NCI-H2107 treated with DMSO at 0.1 percent for 48 hours (cell line): ENCODE data around the gene UGT2A2.

Experiments used
- DNase-seq: peaks from one replicate; lab custom pipeline; 2025; ENCODE audit not compliant: unreplicated experiment; lab: John Stamatoyannopoulos, UW

The UGT2A2 gene

GRCh38 chr4:69576251-69576877 is 63.1 kb downstream of the UGT2A2 start:
- DNase-seq: no peak

DNA sequence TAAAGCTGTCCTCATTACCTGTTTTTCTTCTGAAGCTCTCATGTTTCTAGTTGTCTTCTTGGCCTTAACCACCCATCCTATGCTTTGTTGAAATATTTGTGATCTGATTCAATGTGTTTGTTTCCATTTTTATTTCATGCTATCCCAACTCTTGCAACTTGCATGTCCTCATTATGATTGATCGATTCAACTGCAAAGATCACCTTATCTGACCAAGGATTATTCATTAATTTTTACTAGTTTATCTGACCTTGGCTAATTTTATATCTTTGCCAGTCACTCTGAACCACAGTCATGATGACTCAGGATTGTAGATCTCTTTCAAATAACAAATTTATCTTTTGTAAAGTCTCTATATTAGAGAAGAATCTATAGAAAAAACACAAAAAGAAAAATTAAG is 70.7 kb downstream of the UGT2A2 start:
- no peak for DNase-seq

DNA sequence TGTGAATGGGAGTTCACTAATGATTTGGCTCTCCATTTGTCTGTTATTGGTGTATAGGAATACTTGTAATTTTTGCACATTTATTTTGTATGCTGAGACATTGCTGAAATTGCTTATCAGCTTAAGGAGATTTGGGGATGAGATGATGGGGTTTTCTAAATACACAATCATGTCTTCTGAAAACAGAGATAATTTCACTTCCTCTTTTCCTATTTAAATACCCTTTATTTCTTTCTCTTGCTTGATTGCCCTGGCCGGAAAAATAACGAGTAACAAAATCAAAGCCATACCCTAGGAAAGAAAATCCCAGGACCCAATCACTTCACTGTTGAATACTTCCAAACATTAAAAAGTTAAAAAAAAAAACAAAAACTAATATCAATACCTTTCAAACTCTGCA is 76.0 kb downstream of the UGT2A2 start:
- no peak for DNase-seq

DNA sequence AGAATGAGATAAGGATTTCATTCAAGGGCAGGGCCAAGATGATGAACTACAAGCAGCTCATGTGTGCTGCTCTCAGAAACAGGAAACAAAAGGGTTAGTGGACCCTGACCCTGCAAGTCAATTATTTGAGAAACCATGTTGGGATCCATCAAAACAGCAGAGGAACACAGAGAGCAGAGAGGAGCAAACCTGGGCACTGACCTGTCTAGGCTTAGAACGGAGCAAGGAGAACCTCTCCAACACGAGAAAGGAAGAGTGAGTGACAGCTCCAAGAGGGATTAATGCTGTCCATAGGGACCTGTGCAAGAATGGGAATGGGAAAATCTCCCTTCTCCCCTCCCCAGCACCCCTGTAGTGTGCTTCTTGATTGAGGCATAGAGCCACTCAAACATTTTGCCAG is 89.8 kb downstream of the UGT2A2 start:
- DNase-seq: no peak

- DNase-seq: no peak
Observed at GRCh38 chr4:69546134-69546765, 93.2 kb downstream of the UGT2A2 start.
